ENCODE measurements around the gene IL1RAP.

The IL1RAP gene

GRCh38 chr3:190615607-190616006, 101.7 kb downstream of the IL1RAP start:
- Histone ChIP-seq H3K36me3 (ENCODE audit: insufficient read depth, low read length) (no peaks in the 10 kb centered on the region), H3K27ac (ENCODE audit: low read depth, low read length) (no peak overlapping the region), H3K27me3 (ENCODE audit: insufficient read depth, low read length) (no peaks in the 10 kb centered on the region), H3K4me3 (ENCODE audit: low read length) (no peak overlapping the region), H3K4me1 (ENCODE audit: insufficient read depth, low read length) (0 out of 2 replicates have a peak, but pooled peaks cover 3% of the 10 kb centered on the region), H3K9me3 (ENCODE audit: insufficient read depth, low read depth, low read length) (no peaks in the 10 kb centered on the region), H3K9ac (ENCODE audit: low read depth, low read length) (no peak overlapping the region)
- whole genome bisulfite sequencing, result 92% methylated on average over 1 of the region's 1 CpG

GRCh38 chr3:190616637-190617036, 102.8 kb downstream of the IL1RAP start:
- H3K4me3 ChIP-seq (ENCODE audit: low read length), result no peak overlapping the region
- no peaks in the 10 kb centered on the region for H3K36me3 ChIP-seq (ENCODE audit: insufficient read depth, low read length)
- H3K9me3 ChIP-seq (ENCODE audit: insufficient read depth, low read depth, low read length), result no peaks in the 10 kb centered on the region
- no peak overlapping the region for H3K9ac ChIP-seq (ENCODE audit: low read depth, low read length)
- no peaks in the 10 kb centered on the region for H3K27me3 ChIP-seq (ENCODE audit: insufficient read depth, low read length)
- H3K4me1 ChIP-seq (ENCODE audit: insufficient read depth, low read length), result 0 out of 2 replicates have a peak, but pooled peaks cover 3% of the 10 kb centered on the region
- no peak overlapping the region for H3K27ac ChIP-seq (ENCODE audit: low read depth, low read length)
- WGBS, result 79% methylated on average over 6 of the region's 6 CpGs

GRCh38 chr3:190617185-190617584, 103.3 kb downstream of the IL1RAP start:
- no peak overlapping the region for H3K27ac ChIP-seq (ENCODE audit: low read depth, low read length)
- H3K4me3 ChIP-seq (ENCODE audit: low read length), result no peak overlapping the region
- H3K4me1 ChIP-seq (ENCODE audit: insufficient read depth, low read length), result 0 out of 2 replicates have a peak, but pooled peaks cover 3% of the 10 kb centered on the region
- no peaks in the 10 kb centered on the region for H3K36me3 ChIP-seq (ENCODE audit: insufficient read depth, low read length)
- no peaks in the 10 kb centered on the region for H3K27me3 ChIP-seq (ENCODE audit: insufficient read depth, low read length)
- H3K9me3 ChIP-seq (ENCODE audit: insufficient read depth, low read depth, low read length), result no peaks in the 10 kb centered on the region
- WGBS, result 63% methylated on average over 3 of the region's 3 CpGs
- no peak overlapping the region for H3K9ac ChIP-seq (ENCODE audit: low read depth, low read length)

GRCh38 chr3:190618330-190619030, 104.6 kb downstream of the IL1RAP start:
- 96% methylated on average over 8 of the region's 8 CpGs for WGBS

GRCh38 chr3:190619353-190619752, 105.5 kb downstream of the IL1RAP start:
- H3K27me3 ChIP-seq (ENCODE audit: insufficient read depth, low read length), result no peaks in the 10 kb centered on the region
- no peaks in the 10 kb centered on the region for H3K9me3 ChIP-seq (ENCODE audit: insufficient read depth, low read depth, low read length)
- no peak overlapping the region for H3K4me3 ChIP-seq (ENCODE audit: low read length)
- H3K36me3 ChIP-seq (ENCODE audit: insufficient read depth, low read length), result no peaks in the 10 kb centered on the region
- no peak overlapping the region for H3K9ac ChIP-seq (ENCODE audit: low read depth, low read length)
- no peak overlapping the region for H3K27ac ChIP-seq (ENCODE audit: low read depth, low read length)
- WGBS, result 85% methylated on average over 5 of the region's 5 CpGs
- 0 out of 2 replicates have a peak, but pooled peaks cover 3% of the 10 kb centered on the region for H3K4me1 ChIP-seq (ENCODE audit: insufficient read depth, low read length)

More at GRCh38 chr3:190618330-190619030, 104.6 kb downstream of the IL1RAP start:
- no peaks in the 10 kb centered on the region for H3K9me3 ChIP-seq (ENCODE audit: insufficient read depth, low read depth, low read length)
- no peaks in the 10 kb centered on the region for H3K27me3 ChIP-seq (ENCODE audit: insufficient read depth, low read length)
- H3K36me3 ChIP-seq (ENCODE audit: insufficient read depth, low read length), result no peaks in the 10 kb centered on the region
- H3K27ac ChIP-seq (ENCODE audit: low read depth, low read length), result no peak overlapping the region
- 0 out of 2 replicates have a peak, but pooled peaks cover 3% of the 10 kb centered on the region for H3K4me1 ChIP-seq (ENCODE audit: insufficient read depth, low read length)
- no peak overlapping the region for H3K4me3 ChIP-seq (ENCODE audit: low read length)
- H3K9ac ChIP-seq (ENCODE audit: low read depth, low read length), result no peak overlapping the region

GRCh38 chr3:190619761-190620160, 105.9 kb downstream of the IL1RAP start:
- Histone ChIP-seq H3K9ac (ENCODE audit: low read depth, low read length) (no peak overlapping the region), H3K4me3 (ENCODE audit: low read length) (no peak overlapping the region), H3K36me3 (ENCODE audit: insufficient read depth, low read length) (no peaks in the 10 kb centered on the region), H3K9me3 (ENCODE audit: insufficient read depth, low read depth, low read length) (no peaks in the 10 kb centered on the region), H3K27me3 (ENCODE audit: insufficient read depth, low read length) (no peaks in the 10 kb centered on the region), H3K27ac (ENCODE audit: low read depth, low read length) (no peak overlapping the region), H3K4me1 (ENCODE audit: insufficient read depth, low read length) (0 out of 2 replicates have a peak, but pooled peaks cover 3% of the 10 kb centered on the region)
- 89% methylated on average over 2 of the region's 2 CpGs for WGBS

GRCh38 chr3:190620886-190621608, 107.2 kb downstream of the IL1RAP start:
- no peak overlapping the region for H3K9ac ChIP-seq (ENCODE audit: low read depth, low read length)
- H3K36me3 ChIP-seq (ENCODE audit: insufficient read depth, low read length), result no peaks in the 10 kb centered on the region
- no peaks in the 10 kb centered on the region for H3K27me3 ChIP-seq (ENCODE audit: insufficient read depth, low read length)
- no CpG with 5 or more reads among the region's 1 CpG for WGBS
- H3K27ac ChIP-seq (ENCODE audit: low read depth, low read length), result no peak overlapping the region
- H3K4me1 ChIP-seq (ENCODE audit: insufficient read depth, low read length), result 0 out of 2 replicates have a peak, but pooled peaks cover 3% of the 10 kb centered on the region
- H3K9me3 ChIP-seq (ENCODE audit: insufficient read depth, low read depth, low read length), result no peaks in the 10 kb centered on the region
- no peak overlapping the region for H3K4me3 ChIP-seq (ENCODE audit: low read length)

- Histone ChIP-seq H3K9me3 (ENCODE audit: insufficient read depth, low read depth, low read length) (no peaks in the 10 kb centered on the region), H3K27me3 (ENCODE audit: insufficient read depth, low read length) (no peaks in the 10 kb centered on the region), H3K4me1 (ENCODE audit: insufficient read depth, low read length) (0 out of 2 replicates have a peak, but pooled peaks cover 3% of the 10 kb centered on the region), H3K9ac (ENCODE audit: low read depth, low read length) (no peak overlapping the region), H3K27ac (ENCODE audit: low read depth, low read length) (no peak overlapping the region), H3K36me3 (ENCODE audit: insufficient read depth, low read length) (no peaks in the 10 kb centered on the region), H3K4me3 (ENCODE audit: low read length) (no peak overlapping the region)
- 100% methylated on average over 1 of the region's 3 CpGs for WGBS
Observed at GRCh38 chr3:190621927-190622326, 108.0 kb downstream of the IL1RAP start.

GRCh38 chr3:190624282-190624681, 110.4 kb downstream of the IL1RAP start:
- no peaks in the 10 kb centered on the region for H3K36me3 ChIP-seq (ENCODE audit: insufficient read depth, low read length)
- WGBS, result 54% methylated on average over 5 of the region's 5 CpGs
- no peaks in the 10 kb centered on the region for H3K27me3 ChIP-seq (ENCODE audit: insufficient read depth, low read length)
- no peak overlapping the region for H3K9ac ChIP-seq (ENCODE audit: low read depth, low read length)
- H3K4me1 ChIP-seq (ENCODE audit: insufficient read depth, low read length), result no peaks in the 10 kb centered on the region
- no peak overlapping the region for H3K4me3 ChIP-seq (ENCODE audit: low read length)
- no peak overlapping the region for H3K27ac ChIP-seq (ENCODE audit: low read depth, low read length)
- no peaks in the 10 kb centered on the region for H3K9me3 ChIP-seq (ENCODE audit: insufficient read depth, low read depth, low read length)

GRCh38 chr3:190626951-190627620, 113.2 kb downstream of the IL1RAP start:
- WGBS, result 81% methylated on average over 7 of the region's 7 CpGs
- Histone ChIP-seq H3K36me3 (ENCODE audit: insufficient read depth, low read length) (no peaks in the 10 kb centered on the region), H3K27me3 (ENCODE audit: insufficient read depth, low read length) (no peaks in the 10 kb centered on the region), H3K4me1 (ENCODE audit: insufficient read depth, low read length) (no peaks in the 10 kb centered on the region), H3K27ac (ENCODE audit: low read depth, low read length) (no peak overlapping the region), H3K4me3 (ENCODE audit: low read length) (no peak overlapping the region), H3K9me3 (ENCODE audit: insufficient read depth, low read depth, low read length) (no peaks in the 10 kb centered on the region), H3K9ac (ENCODE audit: low read depth, low read length) (no peak overlapping the region)

GRCh38 chr3:190629088-190629487, 115.2 kb downstream of the IL1RAP start:
- no peaks in the 10 kb centered on the region for H3K9me3 ChIP-seq (ENCODE audit: insufficient read depth, low read depth, low read length)
- no peaks in the 10 kb centered on the region for H3K36me3 ChIP-seq (ENCODE audit: insufficient read depth, low read length)
- H3K4me1 ChIP-seq (ENCODE audit: insufficient read depth, low read length), result no peaks in the 10 kb centered on the region
- H3K27me3 ChIP-seq (ENCODE audit: insufficient read depth, low read length), result no peaks in the 10 kb centered on the region
- WGBS, result 93% methylated on average over 3 of the region's 4 CpGs
- no peak overlapping the region for H3K4me3 ChIP-seq (ENCODE audit: low read length)
- no peak overlapping the region for H3K27ac ChIP-seq (ENCODE audit: low read depth, low read length)
- H3K9ac ChIP-seq (ENCODE audit: low read depth, low read length), result no peak overlapping the region
